HCT116 (cell line): ENCODE results near the gene MMP23B. TPM values are rescaled to one million over a fixed set of nuclear protein-coding genes. Genes with fewer than 3 reads are reported as not detected.
A peak's percentile ranks its signal among the peaks of the same experiment; 100 is the strongest.

Experiments
- ATAC-seq: fragments of 200-7000 bp; cut with Tn5 transposase; 2 replicates; pipeline ENCODE4 v1.9.1; 2020; ENCODE audit warnings: mild to moderate bottlenecking, moderate library complexity
- BruUV-seq: library from RNA; stranded (reverse); fragments of 400-500 nt; replicated peaks from 2 replicates; lab custom pipeline; 2021; lab: Mats Ljungman, UMichigan
- CTCF ChIA-PET: fragments of 300-600 bp; sonication (Branson Sonifier 250); formaldehyde crosslinking; loops from one replicate; lab custom pipeline; 2021; ENCODE audit warnings: antibody characterized with exemption; lab: Charles Lee
- POLR2A ChIA-PET: fragments of 300-600, 350-600 bp; sonication (Branson Sonifier 250); formaldehyde crosslinking; loops from one replicate; lab custom pipeline; 2021; ENCODE audit warnings: antibody characterized with exemption; lab: Charles Lee
- RAD21 ChIA-PET, 2 experiments: fragments of 300-600 bp; sonication (Branson Sonifier 250); formaldehyde crosslinking; loops; one replicate each; lab custom pipeline; 2023; ENCODE audit warnings: low total read pairs in 2 of 2; ENCODE audit not compliant: uncharacterized antibody in 2 of 2, unreplicated experiment in 2 of 2, low non-redundant PET in 1 of 2; lab: Charles Lee
- DNase-seq: peaks from one replicate; pipeline ENCODE4 v3.0.0-alpha.2; 2010; ENCODE audit warnings: low read depth, low spot score
- H2AFZ ChIP-seq: fragments of 200-600 bp; shearing (Covaris generic), sonication (generic); 2 replicates; pipeline ENCODE4 v1.6.1; 2017; ENCODE audit warnings: low read depth, mixed run types, mixed read lengths, antibody characterized with exemption, low read length; ENCODE audit not compliant: poor library complexity, severe bottlenecking
- H3K27ac ChIP-seq: 2 replicates; pipeline ENCODE4 v1.5.1; 2012; ENCODE audit warnings: low read depth, low read length
- H3K27me3 ChIP-seq: fragments of 200-600 bp; sonication (generic); 2 replicates; pipeline ENCODE4 v1.6.1; 2016; ENCODE audit warnings: mixed run types, low read length, mixed read lengths; ENCODE audit not compliant: insufficient read depth
- H3K36me3 ChIP-seq, 2 experiments: fragments of 200-500 bp in 1 of 2; fragments of 200-600 bp in 1 of 2; sonication (Bioruptor generic) in 1 of 2; sonication (generic) in 1 of 2; 2 replicates each; pipeline versions ENCODE4 v1.5.1 to v1.6.1; 2014 to 2016; ENCODE audit warnings: low read length in 2 of 2, inconsistent platforms in 1 of 2, mixed read lengths in 1 of 2, mixed run types in 1 of 2; ENCODE audit not compliant: insufficient read depth in 2 of 2, control insufficient read depth in 1 of 2
- H3K4me1 ChIP-seq, 2 experiments: fragments of 200-600 bp in 1 of 2; sonication (generic) in 1 of 2; 2 replicates each; pipeline versions ENCODE4 v1.5.1 to v1.6.1; 2012 to 2017; ENCODE audit warnings: low read length in 2 of 2, inconsistent platforms in 1 of 2, mild to moderate bottlenecking in 1 of 2, mixed read lengths in 1 of 2, mixed run types in 1 of 2, moderate library complexity in 1 of 2; ENCODE audit not compliant: insufficient read depth in 2 of 2, control insufficient read depth in 1 of 2
- H3K4me2 ChIP-seq: fragments of 200-600 bp; sonication (generic); 2 replicates; pipeline ENCODE4 v1.6.1; 2017; ENCODE audit warnings: mixed run types, low read length, mixed read lengths
- H3K4me3 ChIP-seq, 2 experiments: fragments of 200-600 bp in 1 of 2; sonication (generic) in 1 of 2; replicated peaks in 1 of 2; 2 replicates each; pipeline ENCODE4 v1.5.1; 2011 to 2016; ENCODE audit warnings: low read length in 2 of 2, control low read depth in 1 of 2, low read depth in 1 of 2, mild to moderate bottlenecking in 1 of 2, mixed read lengths in 1 of 2, mixed run types in 1 of 2
- H3K79me2 ChIP-seq: fragments of 200-600 bp; sonication (generic); 2 replicates; pipeline ENCODE4 v1.6.1; 2017; ENCODE audit warnings: mild to moderate bottlenecking, mixed run types, low read length, moderate library complexity, mixed read lengths; ENCODE audit not compliant: insufficient read depth
- H3K9ac ChIP-seq: fragments of 200-600 bp; sonication (generic); 2 replicates; pipeline ENCODE4 v1.6.1; 2016; ENCODE audit warnings: low read length, mixed read lengths
- H3K9me2 ChIP-seq: fragments of 200-600 bp; sonication (generic), shearing (Covaris generic); 2 replicates; pipeline ENCODE4 v1.6.1; 2017; ENCODE audit warnings: mixed run types, mild to moderate bottlenecking, moderate library complexity; ENCODE audit not compliant: insufficient read depth
- H3K9me3 ChIP-seq, 2 experiments: fragments of 200-500 bp in 1 of 2; fragments of 200-600 bp in 1 of 2; sonication (Bioruptor generic) in 1 of 2; sonication (generic) in 1 of 2; 2 replicates each; pipeline ENCODE4 v1.6.1; 2014 to 2017; ENCODE audit warnings: low read length in 2 of 2, mixed read lengths in 2 of 2, inconsistent platforms in 1 of 2, low read depth in 1 of 2, mild to moderate bottlenecking in 1 of 2, mixed run types in 1 of 2, moderate library complexity in 1 of 2; ENCODE audit not compliant: control insufficient read depth in 1 of 2, insufficient read depth in 1 of 2
- H4K20me1 ChIP-seq: fragments of 200-600 bp; sonication (generic), shearing (Covaris generic); 2 replicates; pipeline ENCODE4 v1.6.1; 2017; ENCODE audit warnings: mixed run types, mild to moderate bottlenecking, moderate library complexity; ENCODE audit not compliant: insufficient read depth
- RAD21 ChIP-seq: IDR thresholded peaks from 2 replicates; pipeline ENCODE4 v1.6.1; 2012; ENCODE audit warnings: low read depth, mild to moderate bottlenecking
- SIN3A ChIP-seq: IDR thresholded peaks from 2 replicates; pipeline ENCODE4 v1.6.1; 2012; ENCODE audit warnings: low read depth
- SRF ChIP-seq: IDR thresholded peaks from 2 replicates; pipeline ENCODE4 v1.6.1; 2012; ENCODE audit warnings: low read depth
- ZNF274 ChIP-seq: fragments of 200-500 bp; sonication (Bioruptor generic); IDR thresholded peaks from 2 replicates; pipeline ENCODE4 v1.6.1; 2014; ENCODE audit warnings: mild to moderate bottlenecking, low read depth, low read length, inconsistent platforms
- intact Hi-C: fragments of 100-400 bp; cut with micrococcal nuclease; formaldehyde crosslinking; loops from 2 replicates; pipeline ENCODE4 v1.10.0; 2022
- total RNA-seq: library from RNA; stranded (reverse); gene quantifications from one replicate; pipeline ENCODE4 v1.2.1, GENCODE V29; 2021; ENCODE audit not compliant: unreplicated experiment
- TF ChIP-seq, protein P1 (sequence below): IDR thresholded peaks from 2 replicates; pipeline ENCODE4 v1.6.1; 2012; ENCODE audit warnings: low read depth

MMP23B gene
- total RNA-seq, 1 experiment from 2014 or later = 8.7 TPM

DNA sequence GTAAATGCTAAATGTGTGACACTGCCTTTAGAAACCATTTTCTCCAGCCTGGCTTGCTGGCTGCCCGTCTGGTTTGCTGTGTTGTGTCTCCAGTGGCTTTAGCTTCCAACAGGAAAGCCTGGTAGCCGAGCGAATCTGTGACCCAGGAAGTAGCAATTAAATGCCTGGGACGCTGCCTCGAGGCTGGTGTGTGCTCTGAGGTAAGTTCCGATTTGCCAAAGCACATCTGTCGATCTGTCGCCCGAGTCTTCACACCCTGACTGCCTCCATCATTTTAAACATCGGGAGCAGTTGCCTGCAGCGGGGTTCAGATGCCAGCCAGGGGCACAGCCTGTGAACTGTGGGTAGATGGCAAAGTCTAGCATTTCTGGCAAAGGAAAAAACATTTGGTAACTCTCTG lies 14.5 kb upstream of the MMP23B start:
- H3K4me1 ChIP-seq = peaks cover 11 to 29% of the 10 kb centered on the region in 2 experiments; a peak in 3 of 4 replicates
- no peaks in the 10 kb centered on the region for H3K9me2 ChIP-seq
- H3K79me2 ChIP-seq = peaks cover 9% of the 10 kb centered on the region; the same call in 1 of the 2 replicates
- no peak for DNase-seq
- H3K27me3 ChIP-seq = no peaks in the 10 kb centered on the region
- no peak overlapping the region for H3K9ac ChIP-seq
- H3K27ac ChIP-seq = no peak overlapping the region
- H3K4me3 ChIP-seq = no peak overlapping the region
- no peak overlapping the region for H2AFZ ChIP-seq
- H3K9me3 ChIP-seq = no peaks in the 10 kb centered on the region
- ChIA-PET RAD21 (no interaction called here), POLR2A (interaction anchor here (2.2 kb wide), 1 partner anchor 11 kb away, joined by 6 read pairs; no protein-coding TSS in a partner anchor), CTCF (no interaction called here)
- TSS peak; percentile 69 for BruUV-seq
- peak overlapping the region; percentile 97; the same call in 1 of the 2 replicates for H3K4me2 ChIP-seq
- peaks cover 0 to 3% of the 10 kb centered on the region in 2 experiments; a peak in 1 of 4 replicates for H3K36me3 ChIP-seq
- intact Hi-C loops = loop anchor here (10.0 kb wide), 1 partner anchor 273 kb away; the partner anchor contains the start of gene DVL1
- TF ChIP-seq RAD21 (no peak), SRF (no peak), ZNF274 (no peak), SIN3A (no peak)
- TF ChIP-seq, protein P1, sequence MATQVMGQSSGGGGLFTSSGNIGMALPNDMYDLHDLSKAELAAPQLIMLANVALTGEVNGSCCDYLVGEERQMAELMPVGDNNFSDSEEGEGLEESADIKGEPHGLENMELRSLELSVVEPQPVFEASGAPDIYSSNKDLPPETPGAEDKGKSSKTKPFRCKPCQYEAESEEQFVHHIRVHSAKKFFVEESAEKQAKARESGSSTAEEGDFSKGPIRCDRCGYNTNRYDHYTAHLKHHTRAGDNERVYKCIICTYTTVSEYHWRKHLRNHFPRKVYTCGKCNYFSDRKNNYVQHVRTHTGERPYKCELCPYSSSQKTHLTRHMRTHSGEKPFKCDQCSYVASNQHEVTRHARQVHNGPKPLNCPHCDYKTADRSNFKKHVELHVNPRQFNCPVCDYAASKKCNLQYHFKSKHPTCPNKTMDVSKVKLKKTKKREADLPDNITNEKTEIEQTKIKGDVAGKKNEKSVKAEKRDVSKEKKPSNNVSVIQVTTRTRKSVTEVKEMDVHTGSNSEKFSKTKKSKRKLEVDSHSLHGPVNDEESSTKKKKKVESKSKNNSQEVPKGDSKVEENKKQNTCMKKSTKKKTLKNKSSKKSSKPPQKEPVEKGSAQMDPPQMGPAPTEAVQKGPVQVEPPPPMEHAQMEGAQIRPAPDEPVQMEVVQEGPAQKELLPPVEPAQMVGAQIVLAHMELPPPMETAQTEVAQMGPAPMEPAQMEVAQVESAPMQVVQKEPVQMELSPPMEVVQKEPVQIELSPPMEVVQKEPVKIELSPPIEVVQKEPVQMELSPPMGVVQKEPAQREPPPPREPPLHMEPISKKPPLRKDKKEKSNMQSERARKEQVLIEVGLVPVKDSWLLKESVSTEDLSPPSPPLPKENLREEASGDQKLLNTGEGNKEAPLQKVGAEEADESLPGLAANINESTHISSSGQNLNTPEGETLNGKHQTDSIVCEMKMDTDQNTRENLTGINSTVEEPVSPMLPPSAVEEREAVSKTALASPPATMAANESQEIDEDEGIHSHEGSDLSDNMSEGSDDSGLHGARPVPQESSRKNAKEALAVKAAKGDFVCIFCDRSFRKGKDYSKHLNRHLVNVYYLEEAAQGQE = no peak
- 0 out of 2 replicates have a peak, but pooled peaks cover 3% of the 10 kb centered on the region for H4K20me1 ChIP-seq
- ATAC-seq = no peak
